HCT116 (cell line): Measurements from ENCODE around the gene SETD3. TPM values are rescaled to one million over a fixed set of nuclear protein-coding genes. Genes with fewer than 3 reads are reported as not detected.

ENCODE experiments used
- ATAC-seq: fragments of 200-7000 bp; cut with Tn5 transposase; 2 replicates; pipeline ENCODE4 v1.9.1; 2020; ENCODE audit warnings: mild to moderate bottlenecking, moderate library complexity
- BruUV-seq: library from RNA; stranded (reverse); fragments of 400-500 nt; replicated peaks from 2 replicates; lab custom pipeline; 2021; lab: Mats Ljungman, UMichigan
- CTCF ChIA-PET: fragments of 300-600 bp; sonication (Branson Sonifier 250); formaldehyde crosslinking; loops from one replicate; lab custom pipeline; 2021; ENCODE audit warnings: antibody characterized with exemption; lab: Charles Lee
- POLR2A ChIA-PET: fragments of 300-600, 350-600 bp; sonication (Branson Sonifier 250); formaldehyde crosslinking; loops from one replicate; lab custom pipeline; 2021; ENCODE audit warnings: antibody characterized with exemption; lab: Charles Lee
- RAD21 ChIA-PET, 2 experiments: fragments of 300-600 bp; sonication (Branson Sonifier 250); formaldehyde crosslinking; loops; one replicate each; lab custom pipeline; 2023; ENCODE audit warnings: low total read pairs in 2 of 2; ENCODE audit not compliant: uncharacterized antibody in 2 of 2, unreplicated experiment in 2 of 2, low non-redundant PET in 1 of 2; lab: Charles Lee
- DNase-seq: peaks from one replicate; pipeline ENCODE4 v3.0.0-alpha.2; 2010; ENCODE audit warnings: low read depth, low spot score
- H2AFZ ChIP-seq: fragments of 200-600 bp; shearing (Covaris generic), sonication (generic); 2 replicates; pipeline ENCODE4 v1.6.1; 2017; ENCODE audit warnings: low read depth, mixed run types, mixed read lengths, antibody characterized with exemption, low read length; ENCODE audit not compliant: poor library complexity, severe bottlenecking
- H3K27ac ChIP-seq: 2 replicates; pipeline ENCODE4 v1.5.1; 2012; ENCODE audit warnings: low read depth, low read length
- H3K27me3 ChIP-seq: fragments of 200-600 bp; sonication (generic); 2 replicates; pipeline ENCODE4 v1.6.1; 2016; ENCODE audit warnings: mixed run types, low read length, mixed read lengths; ENCODE audit not compliant: insufficient read depth
- H3K36me3 ChIP-seq, 2 experiments: fragments of 200-500 bp in 1 of 2; fragments of 200-600 bp in 1 of 2; sonication (Bioruptor generic) in 1 of 2; sonication (generic) in 1 of 2; 2 replicates each; pipeline versions ENCODE4 v1.5.1 to v1.6.1; 2014 to 2016; ENCODE audit warnings: low read length in 2 of 2, inconsistent platforms in 1 of 2, mixed read lengths in 1 of 2, mixed run types in 1 of 2; ENCODE audit not compliant: insufficient read depth in 2 of 2, control insufficient read depth in 1 of 2
- H3K4me1 ChIP-seq, 2 experiments: fragments of 200-600 bp in 1 of 2; sonication (generic) in 1 of 2; 2 replicates each; pipeline versions ENCODE4 v1.5.1 to v1.6.1; 2012 to 2017; ENCODE audit warnings: low read length in 2 of 2, inconsistent platforms in 1 of 2, mild to moderate bottlenecking in 1 of 2, mixed read lengths in 1 of 2, mixed run types in 1 of 2, moderate library complexity in 1 of 2; ENCODE audit not compliant: insufficient read depth in 2 of 2, control insufficient read depth in 1 of 2
- H3K4me2 ChIP-seq: fragments of 200-600 bp; sonication (generic); 2 replicates; pipeline ENCODE4 v1.6.1; 2017; ENCODE audit warnings: mixed run types, low read length, mixed read lengths
- H3K4me3 ChIP-seq, 2 experiments: fragments of 200-600 bp in 1 of 2; sonication (generic) in 1 of 2; replicated peaks in 1 of 2; 2 replicates each; pipeline ENCODE4 v1.5.1; 2011 to 2016; ENCODE audit warnings: low read length in 2 of 2, control low read depth in 1 of 2, low read depth in 1 of 2, mild to moderate bottlenecking in 1 of 2, mixed read lengths in 1 of 2, mixed run types in 1 of 2
- H3K79me2 ChIP-seq: fragments of 200-600 bp; sonication (generic); 2 replicates; pipeline ENCODE4 v1.6.1; 2017; ENCODE audit warnings: mild to moderate bottlenecking, mixed run types, low read length, moderate library complexity, mixed read lengths; ENCODE audit not compliant: insufficient read depth
- H3K9ac ChIP-seq: fragments of 200-600 bp; sonication (generic); 2 replicates; pipeline ENCODE4 v1.6.1; 2016; ENCODE audit warnings: low read length, mixed read lengths
- H3K9me2 ChIP-seq: fragments of 200-600 bp; sonication (generic), shearing (Covaris generic); 2 replicates; pipeline ENCODE4 v1.6.1; 2017; ENCODE audit warnings: mixed run types, mild to moderate bottlenecking, moderate library complexity; ENCODE audit not compliant: insufficient read depth
- H3K9me3 ChIP-seq, 2 experiments: fragments of 200-500 bp in 1 of 2; fragments of 200-600 bp in 1 of 2; sonication (Bioruptor generic) in 1 of 2; sonication (generic) in 1 of 2; 2 replicates each; pipeline ENCODE4 v1.6.1; 2014 to 2017; ENCODE audit warnings: low read length in 2 of 2, mixed read lengths in 2 of 2, inconsistent platforms in 1 of 2, low read depth in 1 of 2, mild to moderate bottlenecking in 1 of 2, mixed run types in 1 of 2, moderate library complexity in 1 of 2; ENCODE audit not compliant: control insufficient read depth in 1 of 2, insufficient read depth in 1 of 2
- H4K20me1 ChIP-seq: fragments of 200-600 bp; sonication (generic), shearing (Covaris generic); 2 replicates; pipeline ENCODE4 v1.6.1; 2017; ENCODE audit warnings: mixed run types, mild to moderate bottlenecking, moderate library complexity; ENCODE audit not compliant: insufficient read depth
- CBX3 ChIP-seq: IDR thresholded peaks from 2 replicates; pipeline ENCODE4 v1.6.1; 2012; ENCODE audit warnings: low read depth
- CEBPB ChIP-seq: IDR thresholded peaks from 2 replicates; pipeline ENCODE4 v1.6.1; 2012; ENCODE audit warnings: low read depth
- ELF1 ChIP-seq: IDR thresholded peaks from 2 replicates; pipeline ENCODE4 v1.6.1; 2012; ENCODE audit warnings: low read depth, borderline replicate concordance
- JUND ChIP-seq: IDR thresholded peaks from 2 replicates; pipeline ENCODE4 v1.6.1; 2012
- POLR2A ChIP-seq: IDR thresholded peaks from 2 replicates; pipeline ENCODE4 v1.7.0; 2011; ENCODE audit warnings: borderline replicate concordance; ENCODE audit not compliant: insufficient read depth, insufficient read length; ENCODE audit errors: extremely low read depth
- RAD21 ChIP-seq: IDR thresholded peaks from 2 replicates; pipeline ENCODE4 v1.6.1; 2012; ENCODE audit warnings: low read depth, mild to moderate bottlenecking
- SIN3A ChIP-seq: IDR thresholded peaks from 2 replicates; pipeline ENCODE4 v1.6.1; 2012; ENCODE audit warnings: low read depth
- SP1 ChIP-seq: IDR thresholded peaks from 2 replicates; pipeline ENCODE4 v1.6.1; 2012; ENCODE audit warnings: low read depth
- SRF ChIP-seq: IDR thresholded peaks from 2 replicates; pipeline ENCODE4 v1.6.1; 2012; ENCODE audit warnings: low read depth
- YY1 ChIP-seq: IDR thresholded peaks from 2 replicates; pipeline ENCODE4 v1.6.1; 2011; ENCODE audit warnings: low read length, low read depth, moderate library complexity, mild to moderate bottlenecking; ENCODE audit not compliant: insufficient replicate concordance; ENCODE audit errors: extremely low read depth
- ZFX ChIP-seq: fragments of 450-650 bp; IDR thresholded peaks from 2 replicates; pipeline ENCODE4 v1.6.1; 2017
- ZNF274 ChIP-seq: fragments of 200-500 bp; sonication (Bioruptor generic); IDR thresholded peaks from 2 replicates; pipeline ENCODE4 v1.6.1; 2014; ENCODE audit warnings: mild to moderate bottlenecking, low read depth, low read length, inconsistent platforms
- intact Hi-C: fragments of 100-400 bp; cut with micrococcal nuclease; formaldehyde crosslinking; loops from 2 replicates; pipeline ENCODE4 v1.10.0; 2022
- total RNA-seq: library from RNA; stranded (reverse); gene quantifications from one replicate; pipeline ENCODE4 v1.2.1, GENCODE V29; 2021; ENCODE audit not compliant: unreplicated experiment
- TF ChIP-seq, protein P1 (sequence below): IDR thresholded peaks from 2 replicates; pipeline ENCODE4 v1.6.1; 2012
- TF ChIP-seq, protein P2 (sequence below): IDR thresholded peaks from 2 replicates; pipeline ENCODE4 v1.6.1; 2011; ENCODE audit warnings: mild to moderate bottlenecking, low read length, moderate library complexity; ENCODE audit not compliant: insufficient replicate concordance; ENCODE audit errors: extremely low read depth
- TF ChIP-seq, protein P3 (sequence below): IDR thresholded peaks from 2 replicates; pipeline ENCODE4 v1.6.1; 2012

The SETD3 gene
- total RNA-seq, 1 experiment from 2014 or later, result 46.6 TPM

DNA sequence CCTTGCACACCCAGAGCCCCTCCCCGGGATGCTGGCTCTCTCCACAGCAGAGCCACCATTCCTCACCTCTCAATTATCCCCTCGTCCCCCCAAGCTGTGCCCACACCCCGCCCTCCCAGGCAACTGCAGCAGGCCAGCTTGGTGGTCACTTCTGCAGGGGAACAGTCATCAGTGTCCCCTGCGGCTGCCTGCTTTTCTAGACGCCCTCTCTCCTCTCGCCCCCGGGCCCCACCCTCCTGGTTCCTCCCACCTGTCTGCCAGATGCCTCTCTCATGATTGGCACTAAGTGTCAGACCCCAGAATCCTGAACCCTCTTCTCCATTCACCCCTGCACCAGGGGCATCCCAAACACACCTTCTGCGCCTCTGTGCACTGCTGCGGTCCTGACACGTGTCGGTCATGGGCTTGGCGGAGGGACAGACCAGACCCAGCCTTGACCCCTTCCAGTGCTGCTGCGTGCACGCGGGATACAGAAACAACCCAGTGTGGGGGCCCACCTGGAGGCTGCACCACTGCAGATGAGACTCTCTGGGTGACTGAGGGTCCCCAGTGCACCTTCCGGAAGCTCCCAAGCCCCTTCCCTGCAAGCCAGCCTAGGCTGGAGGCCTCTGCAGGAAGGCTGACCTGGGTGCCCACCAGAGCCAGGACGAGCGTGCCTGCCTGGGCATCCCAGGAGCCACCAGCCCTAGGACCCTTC lies 99.5 kb downstream of the SETD3 start (continued):
- TF ChIP-seq SRF (no peak), RAD21 (no peak), CBX3 (no peak), JUND (no peak), ZNF274 (no peak)
- TF ChIP-seq, protein P1, sequence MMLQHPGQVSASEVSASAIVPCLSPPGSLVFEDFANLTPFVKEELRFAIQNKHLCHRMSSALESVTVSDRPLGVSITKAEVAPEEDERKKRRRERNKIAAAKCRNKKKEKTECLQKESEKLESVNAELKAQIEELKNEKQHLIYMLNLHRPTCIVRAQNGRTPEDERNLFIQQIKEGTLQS, result no peak
- TF ChIP-seq, protein P2, sequence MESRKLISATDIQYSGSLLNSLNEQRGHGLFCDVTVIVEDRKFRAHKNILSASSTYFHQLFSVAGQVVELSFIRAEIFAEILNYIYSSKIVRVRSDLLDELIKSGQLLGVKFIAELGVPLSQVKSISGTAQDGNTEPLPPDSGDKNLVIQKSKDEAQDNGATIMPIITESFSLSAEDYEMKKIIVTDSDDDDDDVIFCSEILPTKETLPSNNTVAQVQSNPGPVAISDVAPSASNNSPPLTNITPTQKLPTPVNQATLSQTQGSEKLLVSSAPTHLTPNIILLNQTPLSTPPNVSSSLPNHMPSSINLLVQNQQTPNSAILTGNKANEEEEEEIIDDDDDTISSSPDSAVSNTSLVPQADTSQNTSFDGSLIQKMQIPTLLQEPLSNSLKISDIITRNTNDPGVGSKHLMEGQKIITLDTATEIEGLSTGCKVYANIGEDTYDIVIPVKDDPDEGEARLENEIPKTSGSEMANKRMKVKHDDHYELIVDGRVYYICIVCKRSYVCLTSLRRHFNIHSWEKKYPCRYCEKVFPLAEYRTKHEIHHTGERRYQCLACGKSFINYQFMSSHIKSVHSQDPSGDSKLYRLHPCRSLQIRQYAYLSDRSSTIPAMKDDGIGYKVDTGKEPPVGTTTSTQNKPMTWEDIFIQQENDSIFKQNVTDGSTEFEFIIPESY, result no peak

DNA sequence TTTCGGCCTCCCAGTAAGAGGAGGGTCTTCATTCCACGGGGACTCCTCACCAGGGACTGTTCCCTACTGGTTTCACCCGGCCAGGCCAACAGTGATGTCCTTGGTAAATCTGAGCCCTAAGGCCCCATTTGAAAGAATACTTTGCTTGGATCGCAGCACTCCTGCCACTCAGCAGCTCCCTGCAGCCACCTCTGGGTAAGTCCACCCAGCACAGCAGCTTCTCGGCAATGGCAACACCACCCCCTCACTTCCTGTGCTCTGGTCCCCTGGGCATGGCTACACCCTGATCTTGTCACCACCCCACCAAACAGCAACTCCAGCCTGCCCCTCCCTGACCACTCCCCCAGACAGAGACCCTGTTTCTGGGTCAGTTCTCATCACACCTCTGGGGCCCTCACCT lies 100.3 kb downstream of the SETD3 start:
- H3K9ac ChIP-seq, result no peak overlapping the region
- POLR2A ChIA-PET, result no interaction called here
- no peaks in the 10 kb centered on the region for H3K9me2 ChIP-seq

More for the DNA sequence above, 100.3 kb downstream of the SETD3 start:
- TF ChIP-seq YY1 (no peak), CEBPB (no peak), ZFX (no peak), ELF1 (no peak), SIN3A (no peak), ZNF274 (no peak), SP1 (no peak), POLR2A (no peak)
- TF ChIP-seq, protein P3, sequence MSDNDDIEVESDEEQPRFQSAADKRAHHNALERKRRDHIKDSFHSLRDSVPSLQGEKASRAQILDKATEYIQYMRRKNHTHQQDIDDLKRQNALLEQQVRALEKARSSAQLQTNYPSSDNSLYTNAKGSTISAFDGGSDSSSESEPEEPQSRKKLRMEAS, result no peak
- TF ChIP-seq, protein P1, result no peak
- TF ChIP-seq, protein P2, result no peak
- Histone ChIP-seq H3K4me3 (no peak overlapping the region), H3K4me2 (no peak overlapping the region), H3K79me2 (no peaks in the 10 kb centered on the region), H3K27ac (no peak overlapping the region), H2AFZ (no peak overlapping the region), H4K20me1 (no peaks in the 10 kb centered on the region), H3K4me1 (peaks cover 9 to 27% of the 10 kb centered on the region in 2 experiments), H3K27me3 (no peaks in the 10 kb centered on the region), H3K9me3 (no peaks in the 10 kb centered on the region), H3K36me3 (no peaks in the 10 kb centered on the region)
- intact Hi-C loops, result no loop called here
- ATAC-seq (no peak), DNase-seq (no peak)
- RAD21 ChIA-PET, result no interaction called here
- CTCF ChIA-PET, result interaction anchor here (1.4 to 5.6 kb wide), 4 partner anchors 9 to 60 kb away, joined by 7 to 37 read pairs (median 10); no protein-coding TSS in a partner anchor
- BruUV-seq, result no TSS peak
